Ovary (tissue), 3 donors: ENCODE data around the gene PDSS2.

ENCODE experiments used
- CTCF ChIP-seq, 3 donors: fragments of 450-650 bp in 2 of 3; fragments of 200-600 bp in 1 of 3; IDR thresholded peaks; one replicate each; pipeline versions ENCODE4 v1.5.1 to v1.8.0; 2016 to 2022; ENCODE audit warnings: antibody characterized with exemption in 3 of 3, mild to moderate bottlenecking in 1 of 3
- EP300 ChIP-seq: sonication (generic); formaldehyde crosslinking; IDR thresholded peaks from one replicate; pipeline ENCODE4 v1.6.1; 2017; ENCODE audit warnings: antibody characterized with exemption
- donor health status: DM: no; HTN: no; CAD: no.

DNA sequence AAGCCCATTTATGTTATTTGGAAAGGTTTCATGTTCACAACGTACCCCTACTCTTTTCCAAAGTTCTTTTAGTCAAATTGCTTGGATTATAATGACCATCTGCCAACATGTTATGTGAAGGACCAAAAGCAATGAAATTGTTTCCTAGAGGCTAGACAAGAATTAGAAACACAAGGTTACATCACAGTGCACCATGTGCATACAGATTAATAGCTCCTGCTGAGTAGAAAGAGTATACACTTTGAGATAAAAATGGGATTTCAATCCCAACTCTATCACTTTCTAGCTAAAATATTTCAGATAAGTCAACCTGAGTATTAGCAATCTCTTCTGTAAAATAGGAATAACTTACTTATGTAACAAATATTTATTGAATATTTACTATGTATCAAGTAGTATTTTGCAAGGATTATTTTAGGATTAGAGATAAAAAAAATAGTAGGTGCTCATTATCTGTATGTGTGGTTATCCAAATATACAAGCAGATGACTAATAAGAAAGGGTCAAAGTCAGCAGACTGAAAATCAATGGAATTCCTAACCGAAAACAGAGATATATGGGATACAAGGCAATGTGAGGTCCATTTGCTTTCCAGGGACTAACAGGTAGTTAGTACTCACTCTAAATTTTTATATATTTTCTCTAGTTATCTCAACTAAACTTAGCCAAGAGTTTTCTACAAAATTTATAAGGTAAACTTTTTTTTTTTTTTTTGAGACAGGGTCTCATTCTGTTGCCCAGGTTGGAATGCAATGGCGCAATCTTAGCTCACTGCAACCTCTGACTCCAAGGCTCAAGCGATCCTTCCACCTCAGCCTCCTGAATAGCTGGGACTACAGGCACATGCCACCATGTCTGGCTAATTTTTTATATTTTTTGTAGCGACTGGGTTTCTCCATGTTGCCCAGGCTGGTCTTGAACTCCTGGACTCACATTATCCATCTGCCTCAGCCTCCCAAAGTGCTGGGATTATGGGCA, 127.7 kb downstream of the PDSS2 start:
- no peak for TF ChIP-seq CTCF (IDR thresholded peaks at IDR 0.05)
- TF ChIP-seq EP300: no peak
